DMS53 treated with DMSO at 0.1 percent for 48 hours (cell line): ENCODE measurements around the gene PEX26.
"Not testable (repeated sequence)": the region's sequence is repeated elsewhere in the genome, so short reads cannot be mapped to it uniquely, and the experiment has no call there.

Experiments used
- DNase-seq: peaks from one replicate; lab custom pipeline; 2025; ENCODE audit not compliant: unreplicated experiment; lab: John Stamatoyannopoulos, UW

Gene PEX26

DNA sequence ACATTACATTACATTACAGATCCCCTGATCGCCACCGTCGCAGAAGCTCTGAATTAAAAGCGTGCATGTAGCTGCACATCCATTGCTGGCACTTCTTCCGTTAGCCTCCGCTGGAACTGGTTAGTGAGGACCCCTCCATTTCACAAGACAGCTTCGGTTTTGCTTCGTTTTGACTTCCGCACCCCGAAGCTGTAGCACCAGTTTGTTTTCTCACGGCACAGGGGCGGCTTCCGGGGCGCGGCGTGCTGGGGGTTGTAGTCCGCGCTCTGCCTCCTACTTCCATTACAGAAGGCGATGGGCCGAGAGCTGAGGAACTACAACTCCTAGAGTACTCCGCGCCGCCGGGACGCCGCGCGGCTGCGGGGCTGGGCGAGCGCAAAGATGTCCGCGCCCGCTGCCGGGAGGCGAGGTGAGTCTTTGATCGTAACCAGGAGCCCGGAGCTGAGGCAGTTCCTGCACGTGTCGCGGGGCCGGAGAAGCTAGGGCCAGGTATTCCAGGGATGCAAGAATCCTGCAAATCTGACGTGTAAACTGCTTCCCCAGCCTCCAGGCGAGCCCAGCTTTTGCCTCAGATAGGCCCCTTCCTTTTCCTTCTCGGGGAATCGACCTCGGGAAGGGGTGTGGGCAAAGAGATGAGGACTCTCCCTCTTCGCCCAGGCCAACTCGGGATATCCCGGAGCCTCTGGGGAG lies at the start of gene PEX26:
Gene PEX26, plus strand, starts transcription at position 352 of the 690 bp plus-strand sequence. CDS start 387 bp downstream, outside the sequence.
- DNase-seq, result peak; percentile 85

DNA sequence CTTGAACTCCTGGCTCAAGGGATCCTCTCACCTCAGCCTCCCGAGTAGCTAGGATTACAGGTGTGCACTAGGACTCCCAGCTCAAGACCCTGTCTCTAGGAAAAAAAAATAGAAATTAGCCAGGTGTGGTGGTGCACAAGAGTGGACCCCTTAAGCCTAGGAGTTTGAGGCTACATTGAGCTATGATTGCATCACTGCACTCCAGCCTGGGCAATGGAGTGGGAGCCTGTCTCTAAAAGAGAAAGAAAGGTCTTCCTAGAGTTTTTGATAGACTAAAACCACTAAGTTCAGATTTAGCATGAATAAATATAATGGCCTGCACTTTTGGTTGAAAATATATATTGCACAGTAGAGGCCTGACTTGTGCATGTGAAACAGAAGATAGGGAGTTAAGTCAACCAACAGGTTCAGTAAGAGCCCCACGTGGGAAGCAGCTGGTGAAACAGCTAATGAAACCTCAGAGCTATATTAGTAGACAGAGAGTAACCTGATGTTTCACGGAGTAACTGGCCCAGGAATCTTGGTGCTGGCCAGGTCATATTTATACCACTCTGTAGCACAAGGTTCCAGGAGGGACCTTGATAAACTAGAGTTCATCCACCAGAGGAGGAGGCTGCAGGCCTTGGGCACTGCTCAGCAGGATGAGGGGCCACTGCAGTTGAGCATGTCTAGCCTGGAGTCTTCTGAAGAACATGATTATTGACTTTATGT lies 48.8 kb upstream of the PEX26 start:
- no peak for DNase-seq

DNA sequence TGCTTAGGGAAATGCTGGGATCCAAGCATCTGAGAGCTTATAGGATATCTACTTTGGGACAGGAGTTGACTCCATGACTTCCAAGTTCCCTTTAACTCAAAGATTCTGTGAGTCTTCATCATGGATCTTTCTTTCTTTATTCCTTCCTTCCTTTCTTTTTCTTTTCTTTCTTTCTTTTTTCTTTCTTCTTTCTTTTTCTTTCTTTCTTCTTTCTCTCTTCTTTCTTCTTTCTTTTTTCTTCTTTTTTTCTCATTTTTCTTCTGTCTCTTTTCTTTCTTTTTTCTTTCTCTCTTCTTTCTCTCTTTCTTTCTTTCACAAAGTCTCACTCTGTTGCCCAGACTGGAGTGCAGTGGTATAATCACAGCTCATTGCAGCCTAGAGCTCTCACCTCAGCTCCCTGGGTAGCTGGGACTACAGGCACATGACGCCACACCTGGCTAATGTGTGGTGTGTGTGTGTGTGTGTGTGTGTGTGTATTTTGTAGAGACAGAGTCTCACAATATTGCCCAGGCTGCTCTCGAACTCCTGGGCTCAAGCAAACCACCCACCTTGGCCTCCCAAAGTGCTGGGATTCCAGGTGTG lies 48.0 kb upstream of the PEX26 start:
- no peak for DNase-seq

DNA sequence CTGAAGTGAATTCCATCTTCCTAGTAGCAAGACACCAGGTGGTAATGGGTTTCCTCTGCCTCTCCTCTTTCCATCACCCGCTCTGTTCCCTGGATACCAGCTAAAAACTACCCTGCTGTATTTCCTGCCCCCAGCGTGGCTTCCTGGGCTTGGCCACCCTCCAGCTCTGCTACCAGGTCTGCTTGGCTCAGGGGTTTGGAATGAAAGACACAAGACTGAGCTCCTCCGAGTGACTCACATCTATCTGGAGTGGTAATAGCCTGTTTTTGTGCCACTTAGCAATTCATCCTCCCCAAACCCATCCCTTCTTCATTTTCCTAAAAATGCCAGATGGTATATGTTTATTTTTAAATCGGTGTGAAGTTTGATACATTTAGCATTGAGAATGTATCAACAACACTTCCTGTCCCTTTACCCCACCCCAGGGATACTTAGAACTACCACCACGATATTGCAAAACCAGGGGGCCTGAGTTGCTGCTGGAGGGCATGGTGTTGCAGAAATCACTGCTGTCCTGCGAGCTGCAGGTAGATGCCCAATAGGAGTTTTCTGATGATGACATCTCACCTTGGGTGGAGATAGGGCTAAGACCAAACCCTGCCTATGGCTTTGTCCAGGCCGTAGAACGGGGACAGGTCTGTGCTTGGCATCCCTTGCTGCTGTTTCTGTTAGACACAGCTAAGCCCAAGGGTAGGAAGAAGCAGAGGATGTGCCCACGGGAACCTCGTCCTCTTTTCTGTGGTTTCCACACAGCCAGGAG lies 45.9 kb upstream of the PEX26 start:
- no peak for DNase-seq

DNA sequence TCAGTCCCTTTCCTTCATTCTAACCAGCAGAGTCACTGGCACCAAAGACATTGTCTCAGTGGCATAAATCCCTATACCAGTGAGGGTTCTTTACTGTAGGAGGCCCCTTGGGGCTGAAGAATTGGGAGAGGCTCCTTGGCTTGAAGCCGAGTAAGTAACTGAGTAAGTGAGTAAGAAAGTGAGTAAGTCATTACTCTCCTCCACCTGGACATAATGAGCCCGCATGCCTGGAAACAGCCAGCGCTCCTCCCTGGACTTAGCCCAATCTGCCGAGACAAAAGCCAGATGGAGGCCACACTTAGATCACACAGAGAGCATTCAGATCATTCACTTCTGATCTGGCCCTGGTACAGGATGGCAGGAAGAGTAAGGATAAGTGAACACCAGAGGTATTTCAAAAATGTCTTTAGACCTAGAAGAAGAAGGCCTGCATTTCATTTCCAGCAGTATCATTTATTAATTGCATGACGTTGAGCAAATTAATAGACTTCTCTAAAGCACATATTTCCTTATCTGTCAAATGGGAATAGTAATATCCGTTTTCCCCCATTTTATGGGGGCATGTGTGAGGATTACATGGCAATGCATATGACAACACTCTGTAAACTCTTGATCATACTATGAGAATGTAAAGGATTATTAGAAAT lies 45.2 kb upstream of the PEX26 start:
- DNase-seq, result no peak

DNA sequence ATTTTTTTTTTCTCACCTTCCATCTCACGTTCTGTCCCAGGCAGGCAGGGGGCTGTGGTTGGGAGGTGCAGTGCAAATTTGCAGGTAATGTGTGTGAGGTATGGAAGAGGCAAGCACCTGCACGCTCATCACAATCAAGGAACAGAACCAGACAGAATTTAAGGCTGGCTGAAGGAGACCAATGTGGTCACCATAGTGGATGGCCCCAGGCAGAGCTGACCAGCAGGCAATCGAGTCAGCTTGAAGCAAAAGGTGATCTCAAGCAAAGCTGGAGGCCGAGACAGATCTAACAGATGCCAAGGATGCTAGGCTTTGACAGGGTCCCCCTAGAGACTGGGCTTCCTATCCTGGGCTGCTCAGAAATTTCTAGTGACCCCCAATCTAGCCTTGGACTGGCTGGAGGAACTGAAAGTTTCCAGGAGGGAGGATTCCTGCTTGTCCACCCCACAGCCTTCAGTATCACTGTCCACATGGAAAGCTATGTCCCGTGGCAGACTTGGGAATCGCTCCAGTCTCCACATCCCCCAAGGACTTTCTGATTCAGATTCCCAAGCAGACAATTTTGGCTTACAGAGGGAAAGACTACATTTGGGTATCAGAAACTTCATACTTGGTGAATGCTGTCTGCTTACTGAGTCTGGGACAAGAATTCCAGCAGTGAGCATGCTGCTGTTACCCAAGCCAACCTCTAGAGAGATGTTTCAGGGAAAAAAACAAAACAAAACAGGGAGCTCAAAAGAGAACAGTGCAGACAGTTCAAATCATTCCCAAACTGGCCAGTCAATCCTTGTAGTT lies 44.4 kb upstream of the PEX26 start:
- no peak for DNase-seq

DNA sequence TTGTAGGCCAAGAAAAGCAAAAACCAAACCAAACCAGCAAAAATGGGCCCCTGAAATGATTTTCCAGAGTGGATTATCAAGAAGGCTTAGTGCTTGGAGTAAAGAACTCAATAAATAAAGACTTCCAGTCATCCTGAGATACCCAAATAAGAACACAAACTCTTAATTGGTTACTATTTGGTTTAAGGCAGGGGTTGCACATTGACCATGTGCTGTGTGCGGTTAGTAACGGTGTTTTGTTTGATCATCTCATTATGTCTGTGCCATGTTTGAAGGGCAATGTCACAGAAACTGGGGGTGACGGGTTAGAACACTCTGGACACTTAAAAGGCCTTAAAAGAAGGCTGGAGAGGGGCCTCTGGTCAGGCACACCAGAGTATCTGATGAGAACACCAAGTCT lies 43.7 kb upstream of the PEX26 start:
- DNase-seq, result no peak

DNA sequence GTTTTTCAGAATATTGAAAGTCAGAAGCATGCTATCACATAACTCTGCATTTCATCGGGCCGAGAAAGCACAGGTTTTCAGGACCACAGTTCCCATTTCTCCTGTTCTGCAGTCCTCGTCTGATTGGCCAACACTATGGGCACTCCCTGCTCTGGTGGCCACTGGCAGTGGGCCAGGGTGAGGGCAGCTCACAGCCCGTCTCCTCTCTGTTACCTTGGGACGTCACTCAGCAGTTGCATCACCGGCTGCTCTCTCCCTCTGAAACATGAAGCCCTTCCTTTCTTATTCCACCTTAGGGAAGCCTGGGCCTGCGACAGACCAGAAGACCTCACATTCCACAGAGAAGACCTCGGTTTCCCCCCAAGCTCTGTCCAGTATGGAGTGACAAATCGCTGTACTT lies 42.0 kb upstream of the PEX26 start:
- DNase-seq, result no peak

DNA sequence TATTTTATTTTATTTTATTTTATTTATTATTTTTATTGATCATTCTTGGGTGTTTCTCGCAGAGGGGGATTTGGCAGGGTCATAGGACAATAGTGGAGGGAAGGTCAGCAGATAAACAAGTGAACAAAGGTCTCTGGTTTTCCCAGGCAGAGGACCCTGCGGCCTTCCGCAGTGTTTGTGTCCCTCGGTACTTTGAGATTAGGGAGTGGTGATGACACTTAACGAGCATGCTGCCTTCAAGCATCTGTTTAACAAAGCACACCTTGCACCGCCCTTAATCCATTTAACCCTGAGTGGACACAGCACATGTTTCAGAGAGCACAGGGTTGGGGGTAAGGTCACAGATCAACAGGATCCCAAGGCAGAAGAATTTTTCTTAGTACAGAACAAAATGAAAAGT lies 36.9 kb upstream of the PEX26 start:
- DNase-seq, result not testable (repeated sequence)

DNA sequence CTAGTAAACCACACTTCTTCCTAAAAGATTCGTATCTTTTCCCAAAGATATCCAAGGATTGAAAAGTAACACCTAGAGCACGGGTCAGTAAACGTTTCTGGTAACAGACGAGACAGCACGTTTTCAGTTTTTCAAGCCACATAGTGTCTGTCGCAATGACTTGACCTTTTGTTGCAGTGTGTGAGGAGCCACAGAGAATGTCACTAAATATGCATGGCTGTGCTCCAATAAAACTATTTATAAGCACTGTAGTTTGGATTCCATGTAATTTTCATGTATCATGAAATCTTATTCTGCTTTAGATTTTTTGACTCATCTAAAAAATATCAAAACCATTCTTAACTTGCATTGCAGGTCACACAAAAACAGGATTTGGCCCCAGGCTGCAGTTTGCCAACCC lies 35.1 kb upstream of the PEX26 start:
- DNase-seq, result no peak

DNA sequence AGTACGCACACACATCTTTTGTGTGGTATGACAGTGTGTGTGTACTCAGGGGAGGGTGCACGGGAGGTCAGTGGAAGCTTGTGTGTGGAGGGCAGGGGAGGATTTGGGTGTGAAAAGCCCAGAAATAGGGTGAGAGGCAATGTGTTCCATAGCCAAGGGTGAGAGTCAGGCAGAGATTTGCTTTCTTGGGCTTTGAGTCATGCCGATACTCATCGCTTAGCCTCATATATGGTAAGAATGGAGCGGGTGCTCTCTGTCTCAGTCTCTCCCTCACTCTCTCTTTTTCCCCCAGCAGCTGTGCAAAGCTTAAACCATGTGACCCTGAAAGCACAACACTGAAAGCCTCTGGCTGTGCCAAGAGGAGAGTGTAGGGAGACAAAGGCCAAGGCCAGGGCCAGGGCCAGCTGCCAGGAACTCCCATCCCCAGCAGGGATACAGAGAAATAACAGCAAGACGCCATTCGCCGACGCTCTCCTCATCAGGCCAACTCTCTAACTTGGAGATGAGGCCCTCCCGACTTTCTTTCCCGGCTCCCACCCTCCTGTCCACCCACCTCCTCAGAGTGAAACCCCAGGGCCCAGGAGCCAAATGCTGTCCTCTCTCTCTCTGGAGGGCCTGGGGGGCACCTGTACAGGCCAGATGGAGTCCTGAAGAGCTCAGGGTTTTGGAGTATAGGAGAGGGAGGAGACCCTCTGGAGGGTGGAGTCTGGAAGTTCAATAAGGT lies 33.1 kb upstream of the PEX26 start:
- peak; percentile 91 for DNase-seq

DNA sequence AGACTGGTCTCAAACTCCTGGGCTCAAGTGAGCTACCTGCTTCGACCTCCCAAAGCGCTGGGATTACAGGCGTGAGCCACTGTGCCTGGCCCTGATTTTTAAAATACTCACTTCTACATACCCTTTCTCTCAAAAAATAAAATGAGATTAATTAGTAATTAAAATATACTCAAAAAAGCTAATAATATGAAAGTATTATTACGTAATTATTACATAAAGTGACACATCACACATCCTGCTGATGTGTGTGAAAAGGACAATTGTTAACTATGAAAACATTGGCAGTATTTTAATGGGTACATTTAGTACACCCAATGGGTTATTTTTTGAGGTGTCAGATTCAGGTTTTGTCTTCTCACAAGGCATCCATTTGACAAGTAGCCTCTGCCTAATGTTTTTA lies 32.0 kb upstream of the PEX26 start:
- DNase-seq, result no peak

DNA sequence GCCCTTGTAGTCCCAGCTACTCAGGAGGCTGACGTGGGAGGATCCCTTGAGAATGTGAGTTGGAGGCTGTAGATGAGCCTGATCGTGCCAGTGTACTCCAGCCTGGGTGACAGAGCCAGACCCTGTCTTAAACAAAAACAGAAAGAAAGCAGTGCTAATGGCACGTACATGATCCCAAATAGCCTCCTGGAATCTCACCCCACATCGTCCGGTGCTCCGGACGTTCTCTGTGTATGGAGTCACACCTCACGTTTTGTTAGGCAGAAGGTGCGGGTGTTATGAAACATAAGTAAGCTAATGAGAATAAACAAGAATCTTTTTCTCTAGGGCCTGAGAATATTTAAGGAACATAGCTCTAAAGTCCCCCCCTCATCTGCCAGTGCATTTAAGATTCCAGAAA lies 29.7 kb upstream of the PEX26 start:
- DNase-seq, result no peak

DNA sequence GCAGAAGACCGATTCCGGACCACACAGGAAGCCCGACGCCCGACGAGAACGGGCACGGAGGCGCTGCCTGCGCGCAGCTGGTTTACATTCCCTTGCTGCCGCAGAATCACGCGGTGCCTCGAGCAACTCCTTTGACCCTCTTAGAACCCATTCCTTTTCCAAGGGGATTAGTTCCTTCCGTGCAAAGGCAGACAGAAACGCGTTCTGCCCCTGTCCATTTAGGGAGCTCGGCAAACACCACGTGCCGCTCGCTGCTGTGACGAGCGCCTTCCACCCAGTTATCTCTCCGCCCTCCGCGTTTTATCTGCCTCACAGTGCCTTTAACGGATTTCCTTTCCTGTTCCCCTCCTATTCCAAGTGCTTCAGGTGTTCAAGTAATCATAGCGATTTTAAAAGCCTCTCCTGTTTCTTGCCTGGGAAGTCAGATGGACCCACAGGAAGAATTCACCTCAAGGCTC lies 29.3 kb upstream of the PEX26 start:
- DNase-seq, result no peak

DNA sequence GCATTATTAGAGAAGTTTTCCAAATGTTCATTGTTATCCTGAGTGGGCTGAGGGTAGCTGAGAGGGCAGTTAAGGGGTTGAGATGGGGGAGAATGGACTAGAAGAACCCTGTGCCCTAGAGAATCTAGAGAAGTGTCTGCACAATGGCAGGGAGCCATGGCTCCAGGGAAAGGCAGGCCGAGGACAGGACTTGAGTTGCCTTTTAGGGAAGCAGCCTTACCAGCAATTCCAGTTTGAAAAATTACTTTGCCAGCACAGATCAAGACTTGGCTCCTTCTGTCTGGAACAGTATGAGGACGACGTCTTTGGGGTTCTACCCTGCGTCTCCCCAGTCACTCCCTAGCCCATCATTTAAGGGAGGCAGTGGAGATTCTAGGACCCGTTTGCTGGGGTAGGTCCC lies 27.7 kb upstream of the PEX26 start:
- no peak for DNase-seq

DNA sequence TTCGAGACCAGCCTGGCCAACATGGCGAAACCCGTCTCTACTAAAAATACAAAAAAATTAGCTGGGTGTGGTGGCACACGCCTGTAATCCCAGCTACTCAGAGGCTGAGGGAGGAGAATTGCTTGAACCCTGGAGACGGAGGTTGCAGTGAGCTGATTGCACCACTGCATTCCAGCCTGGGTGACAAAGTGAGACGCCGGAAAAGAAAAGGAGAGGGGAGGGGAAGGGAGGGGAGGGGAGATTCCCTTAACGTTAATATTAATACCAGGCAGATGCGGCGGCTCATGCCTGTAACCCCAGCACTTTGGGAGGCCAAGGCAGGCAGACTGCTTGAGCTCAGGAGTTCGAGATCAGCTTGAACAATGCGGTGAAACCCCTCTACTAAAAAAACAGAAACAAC lies 26.7 kb upstream of the PEX26 start:
- DNase-seq, result not testable (repeated sequence)

DNA sequence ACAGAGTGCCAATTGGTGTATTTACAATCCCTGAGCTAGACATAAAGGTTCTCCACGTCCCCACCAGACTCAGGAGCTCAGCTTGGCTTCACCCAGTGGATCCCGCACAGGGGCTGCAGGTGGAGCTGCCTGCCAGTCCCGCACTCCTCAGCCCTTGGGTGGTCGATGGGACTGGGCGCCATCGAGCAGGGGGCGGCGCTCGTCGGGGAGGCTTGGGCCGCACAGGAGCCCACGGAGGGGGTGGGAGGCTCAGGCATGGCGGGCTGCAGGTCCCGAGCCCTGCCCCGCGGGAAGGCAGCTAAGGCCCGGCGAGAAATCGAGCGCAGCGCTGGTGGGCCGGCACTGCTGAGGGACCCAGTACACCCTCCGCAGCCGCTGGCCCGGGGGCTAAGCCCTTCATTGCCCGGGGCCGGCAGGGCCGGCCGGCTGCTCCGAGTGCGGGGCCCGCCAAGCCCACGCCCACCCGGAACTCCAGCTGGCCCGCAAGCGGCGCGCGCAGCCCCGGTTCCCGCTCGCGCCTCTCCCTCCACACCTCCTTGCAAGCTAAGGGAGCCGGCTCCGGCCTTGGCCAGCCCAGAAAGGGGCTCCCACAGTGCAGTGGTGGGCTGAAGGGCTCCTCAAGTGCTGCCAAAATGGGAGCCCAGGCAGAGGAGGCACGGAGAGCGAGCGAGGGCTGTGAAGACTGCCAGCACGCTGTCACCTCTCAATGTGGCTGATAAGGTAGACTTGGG lies 24.4 kb upstream of the PEX26 start:
- DNase-seq, result not testable (repeated sequence)

DNA sequence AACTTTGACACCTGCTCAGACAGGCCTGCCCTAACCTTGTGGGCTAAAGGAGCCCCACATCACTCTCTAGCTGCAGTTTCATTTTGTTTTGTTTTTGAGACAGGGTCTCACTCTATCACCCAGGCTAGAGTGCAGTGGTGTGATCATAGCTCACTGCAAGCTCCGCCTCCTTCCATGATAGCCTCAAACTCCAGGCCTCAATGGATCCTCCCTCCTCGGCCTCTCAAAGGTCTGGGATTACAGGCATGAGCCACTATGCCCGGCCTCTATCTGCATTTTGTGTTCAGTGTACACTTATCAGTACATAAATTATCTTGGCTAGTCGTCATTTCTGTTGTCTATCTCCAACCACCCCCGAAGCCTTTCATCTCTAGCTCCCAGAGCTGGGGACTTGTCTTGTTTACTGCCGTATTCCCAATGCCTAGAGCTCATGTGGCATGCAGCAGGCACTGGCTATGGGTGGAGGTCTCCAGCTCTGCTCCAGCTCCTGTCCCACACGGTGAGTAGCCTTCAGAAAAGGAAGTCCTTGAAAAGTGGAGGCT lies 22.1 kb upstream of the PEX26 start:
- no peak for DNase-seq
